Neural cell (in vitro differentiated cells): Measurements from ENCODE around the gene S100PBP. TPM values are rescaled to one million over a fixed set of nuclear protein-coding genes. Genes with fewer than 3 reads are reported as not detected.

Experiments used
- H2AFZ ChIP-seq: fragments of 200-600, 300-800 bp; sonication (generic), shearing (Covaris generic); 2 replicates; pipeline ENCODE4 v1.6.0; 2014; ENCODE audit warnings: low read depth, mild to moderate bottlenecking, antibody characterized with exemption, low read length, moderate library complexity
- H3F3A ChIP-seq: fragments of 200-600 bp; shearing (Covaris generic); 2 replicates; pipeline ENCODE4 v1.6.1; 2016; ENCODE audit warnings: mild to moderate bottlenecking, moderate library complexity, mixed read lengths, antibody characterized with exemption, low read length; ENCODE audit not compliant: insufficient read depth, poor library complexity, severe bottlenecking
- H3K27ac ChIP-seq: fragments of 200-600, 300-800 bp; sonication (generic), shearing (Covaris generic); 2 replicates; pipeline ENCODE4 v1.5.1; 2014; ENCODE audit warnings: mild to moderate bottlenecking, low read length, moderate library complexity
- H3K27me3 ChIP-seq: fragments of 300-800, 200-600 bp; sonication (generic), shearing (Covaris generic); 2 replicates; pipeline ENCODE4 v1.6.0; 2014; ENCODE audit warnings: mild to moderate bottlenecking, low read depth, low read length, moderate library complexity; ENCODE audit not compliant: insufficient read depth
- H3K36me3 ChIP-seq: fragments of 300-800, 200-600 bp; sonication (generic), shearing (Covaris generic); 2 replicates; pipeline ENCODE4 v1.5.1; 2014; ENCODE audit warnings: mild to moderate bottlenecking, antibody characterized with exemption, low read length, moderate library complexity; ENCODE audit not compliant: insufficient read depth
- H3K4me2 ChIP-seq: fragments of 300-800, 200-600 bp; sonication (generic), shearing (Covaris generic); 2 replicates; pipeline ENCODE4 v1.6.0; 2014; ENCODE audit warnings: mild to moderate bottlenecking, low read length
- H3K4me3 ChIP-seq: fragments of 300-800, 200-600 bp; sonication (generic), shearing (Covaris generic); 2 replicates; pipeline ENCODE4 v1.5.1; 2014; ENCODE audit warnings: mild to moderate bottlenecking, low read length, moderate library complexity
- H3K79me2 ChIP-seq: fragments of 200-600 bp; shearing (Covaris generic); replicated peaks from 2 replicates; pipeline ENCODE4 v1.6.0; 2014; ENCODE audit warnings: mild to moderate bottlenecking, low read length, moderate library complexity; ENCODE audit not compliant: insufficient read depth
- H3K9ac ChIP-seq: fragments of 300-800, 200-600 bp; sonication (generic), shearing (Covaris generic); 2 replicates; pipeline ENCODE4 v1.6.1; 2016; ENCODE audit warnings: mild to moderate bottlenecking, low read length, mixed read lengths
- H3K9me2 ChIP-seq: fragments of 200-600 bp; shearing (Covaris generic); 2 replicates; pipeline ENCODE4 v1.6.1; 2016; ENCODE audit warnings: mild to moderate bottlenecking, low read length, mixed read lengths; ENCODE audit not compliant: insufficient read depth
- H3K9me3 ChIP-seq: fragments of 200-600, 300-800 bp; sonication (generic), shearing (Covaris generic); 2 replicates; pipeline ENCODE4 v1.6.1; 2016; ENCODE audit warnings: mild to moderate bottlenecking, mixed run types, low read length, moderate library complexity, mixed read lengths
- H4K20me1 ChIP-seq: fragments of 200-600 bp; shearing (Covaris generic); 2 replicates; pipeline ENCODE4 v1.6.1; 2016; ENCODE audit warnings: mild to moderate bottlenecking, mixed run types; ENCODE audit not compliant: insufficient read depth
- EP300 ChIP-seq: fragments of 450-650 bp; conservative IDR thresholded peaks from 2 replicates; pipeline ENCODE4 v1.6.1; 2014; ENCODE audit warnings: antibody characterized with exemption, mild to moderate bottlenecking, moderate library complexity; ENCODE audit not compliant: poor library complexity, severe bottlenecking
- EZH2 ChIP-seq: fragments of 200-600, 300-800 bp; shearing (Covaris generic), sonication (generic); IDR thresholded peaks from 2 replicates; pipeline ENCODE4 v1.6.1; 2014; ENCODE audit warnings: antibody characterized with exemption, low read length, borderline replicate concordance, mild to moderate bottlenecking; ENCODE audit not compliant: insufficient read depth, poor library complexity, severe bottlenecking
- MXI1 ChIP-seq: fragments of 450-650 bp; conservative IDR thresholded peaks from 2 replicates; pipeline ENCODE4 v1.6.1; 2014; ENCODE audit warnings: antibody characterized with exemption, mild to moderate bottlenecking; ENCODE audit not compliant: poor library complexity, severe bottlenecking
- POLR2AphosphoS5 ChIP-seq: IDR thresholded peaks from 2 replicates; pipeline ENCODE4 v1.6.1; 2012
- RAD21 ChIP-seq: fragments of 450-650 bp; conservative IDR thresholded peaks from 2 replicates; pipeline ENCODE4 v1.6.1; 2014; ENCODE audit warnings: antibody characterized with exemption, mild to moderate bottlenecking, moderate library complexity
- SMC3 ChIP-seq: fragments of 450-650 bp; conservative IDR thresholded peaks from 2 replicates; pipeline ENCODE4 v1.6.1; 2014; ENCODE audit warnings: antibody characterized with exemption, mild to moderate bottlenecking, moderate library complexity; ENCODE audit not compliant: poor library complexity
- TAF1 ChIP-seq: IDR thresholded peaks from 2 replicates; pipeline ENCODE4 v1.6.1; 2012; ENCODE audit warnings: low read depth
- polyA plus RNA-seq: library from polyadenylated mRNA; depleted of rRNA; stranded (reverse); fragments of >200 nt; gene quantifications from 2 replicates; pipeline ENCODE4 v1.2.3, GENCODE V29; 2014
- TF ChIP-seq, protein P1 (sequence below): IDR thresholded peaks from 2 replicates; pipeline ENCODE4 v1.6.1; 2012; ENCODE audit warnings: borderline replicate concordance
- TF ChIP-seq, protein P2 (sequence below): fragments of 450-650 bp; IDR thresholded peaks from 2 replicates; pipeline ENCODE4 v1.5.1; 2014; ENCODE audit warnings: antibody characterized with exemption, mild to moderate bottlenecking, moderate library complexity; ENCODE audit not compliant: poor library complexity, severe bottlenecking

S100PBP gene
- polyA plus RNA-seq, 1 donor from 2014 or later = 77.0 TPM

DNA sequence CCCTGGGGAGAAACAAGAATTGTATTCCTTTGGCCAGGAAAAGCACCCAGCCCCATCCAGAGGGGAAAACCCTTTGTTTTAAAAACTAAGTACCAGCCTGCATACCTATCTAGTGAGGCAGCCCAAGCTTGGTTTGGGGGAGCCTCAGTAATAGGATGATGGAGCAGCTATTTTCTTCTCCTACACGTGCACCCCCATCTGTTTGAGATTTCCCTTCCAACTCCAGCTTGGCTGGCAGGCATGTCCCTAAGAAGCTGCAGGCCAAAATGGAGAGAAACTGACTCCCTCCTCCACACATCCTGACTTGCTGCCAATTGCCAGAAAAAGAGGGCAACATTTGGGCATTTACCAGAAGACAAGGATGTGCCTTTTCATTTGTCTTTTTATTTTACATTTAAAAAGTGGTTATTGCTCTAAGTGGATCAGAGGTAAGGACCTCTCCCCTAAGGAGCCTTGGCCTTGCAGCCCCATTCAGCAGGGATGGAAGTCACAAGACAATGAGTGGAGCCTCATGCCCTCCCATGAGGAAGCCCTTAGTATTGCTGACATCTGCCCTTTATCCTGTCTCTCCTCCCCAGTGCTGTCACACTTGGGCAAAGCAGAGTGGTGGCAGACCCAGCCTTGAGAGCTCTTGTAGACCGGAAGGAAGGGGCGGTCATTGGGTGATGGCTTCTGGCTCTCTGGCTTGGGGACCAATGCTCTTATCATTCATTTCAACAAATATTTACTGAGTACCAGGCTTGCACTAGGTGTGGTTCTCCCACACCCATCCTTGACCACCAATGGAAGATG is 44.6 kb downstream of the S100PBP start:
- Histone ChIP-seq H3K36me3 (peaks cover 1% of the 10 kb centered on the region), H3K27ac (no peak overlapping the region), H3F3A (no peaks in the 10 kb centered on the region), H3K9me3 (no peaks in the 10 kb centered on the region), H2AFZ (no peak overlapping the region), H3K9me2 (no peaks in the 10 kb centered on the region), H4K20me1 (no peaks in the 10 kb centered on the region), H3K27me3 (no peaks in the 10 kb centered on the region), H3K4me2 (no peak overlapping the region), H3K9ac (no peak overlapping the region), H3K79me2 (no peaks in the 10 kb centered on the region), H3K4me3 (no peak overlapping the region)
- TF ChIP-seq, protein P1, sequence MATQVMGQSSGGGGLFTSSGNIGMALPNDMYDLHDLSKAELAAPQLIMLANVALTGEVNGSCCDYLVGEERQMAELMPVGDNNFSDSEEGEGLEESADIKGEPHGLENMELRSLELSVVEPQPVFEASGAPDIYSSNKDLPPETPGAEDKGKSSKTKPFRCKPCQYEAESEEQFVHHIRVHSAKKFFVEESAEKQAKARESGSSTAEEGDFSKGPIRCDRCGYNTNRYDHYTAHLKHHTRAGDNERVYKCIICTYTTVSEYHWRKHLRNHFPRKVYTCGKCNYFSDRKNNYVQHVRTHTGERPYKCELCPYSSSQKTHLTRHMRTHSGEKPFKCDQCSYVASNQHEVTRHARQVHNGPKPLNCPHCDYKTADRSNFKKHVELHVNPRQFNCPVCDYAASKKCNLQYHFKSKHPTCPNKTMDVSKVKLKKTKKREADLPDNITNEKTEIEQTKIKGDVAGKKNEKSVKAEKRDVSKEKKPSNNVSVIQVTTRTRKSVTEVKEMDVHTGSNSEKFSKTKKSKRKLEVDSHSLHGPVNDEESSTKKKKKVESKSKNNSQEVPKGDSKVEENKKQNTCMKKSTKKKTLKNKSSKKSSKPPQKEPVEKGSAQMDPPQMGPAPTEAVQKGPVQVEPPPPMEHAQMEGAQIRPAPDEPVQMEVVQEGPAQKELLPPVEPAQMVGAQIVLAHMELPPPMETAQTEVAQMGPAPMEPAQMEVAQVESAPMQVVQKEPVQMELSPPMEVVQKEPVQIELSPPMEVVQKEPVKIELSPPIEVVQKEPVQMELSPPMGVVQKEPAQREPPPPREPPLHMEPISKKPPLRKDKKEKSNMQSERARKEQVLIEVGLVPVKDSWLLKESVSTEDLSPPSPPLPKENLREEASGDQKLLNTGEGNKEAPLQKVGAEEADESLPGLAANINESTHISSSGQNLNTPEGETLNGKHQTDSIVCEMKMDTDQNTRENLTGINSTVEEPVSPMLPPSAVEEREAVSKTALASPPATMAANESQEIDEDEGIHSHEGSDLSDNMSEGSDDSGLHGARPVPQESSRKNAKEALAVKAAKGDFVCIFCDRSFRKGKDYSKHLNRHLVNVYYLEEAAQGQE = no peak
- TF ChIP-seq, protein P2, sequence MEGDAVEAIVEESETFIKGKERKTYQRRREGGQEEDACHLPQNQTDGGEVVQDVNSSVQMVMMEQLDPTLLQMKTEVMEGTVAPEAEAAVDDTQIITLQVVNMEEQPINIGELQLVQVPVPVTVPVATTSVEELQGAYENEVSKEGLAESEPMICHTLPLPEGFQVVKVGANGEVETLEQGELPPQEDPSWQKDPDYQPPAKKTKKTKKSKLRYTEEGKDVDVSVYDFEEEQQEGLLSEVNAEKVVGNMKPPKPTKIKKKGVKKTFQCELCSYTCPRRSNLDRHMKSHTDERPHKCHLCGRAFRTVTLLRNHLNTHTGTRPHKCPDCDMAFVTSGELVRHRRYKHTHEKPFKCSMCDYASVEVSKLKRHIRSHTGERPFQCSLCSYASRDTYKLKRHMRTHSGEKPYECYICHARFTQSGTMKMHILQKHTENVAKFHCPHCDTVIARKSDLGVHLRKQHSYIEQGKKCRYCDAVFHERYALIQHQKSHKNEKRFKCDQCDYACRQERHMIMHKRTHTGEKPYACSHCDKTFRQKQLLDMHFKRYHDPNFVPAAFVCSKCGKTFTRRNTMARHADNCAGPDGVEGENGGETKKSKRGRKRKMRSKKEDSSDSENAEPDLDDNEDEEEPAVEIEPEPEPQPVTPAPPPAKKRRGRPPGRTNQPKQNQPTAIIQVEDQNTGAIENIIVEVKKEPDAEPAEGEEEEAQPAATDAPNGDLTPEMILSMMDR = no peak
- TF ChIP-seq RAD21 = no peak
- TF ChIP-seq TAF1 = no peak

DNA sequence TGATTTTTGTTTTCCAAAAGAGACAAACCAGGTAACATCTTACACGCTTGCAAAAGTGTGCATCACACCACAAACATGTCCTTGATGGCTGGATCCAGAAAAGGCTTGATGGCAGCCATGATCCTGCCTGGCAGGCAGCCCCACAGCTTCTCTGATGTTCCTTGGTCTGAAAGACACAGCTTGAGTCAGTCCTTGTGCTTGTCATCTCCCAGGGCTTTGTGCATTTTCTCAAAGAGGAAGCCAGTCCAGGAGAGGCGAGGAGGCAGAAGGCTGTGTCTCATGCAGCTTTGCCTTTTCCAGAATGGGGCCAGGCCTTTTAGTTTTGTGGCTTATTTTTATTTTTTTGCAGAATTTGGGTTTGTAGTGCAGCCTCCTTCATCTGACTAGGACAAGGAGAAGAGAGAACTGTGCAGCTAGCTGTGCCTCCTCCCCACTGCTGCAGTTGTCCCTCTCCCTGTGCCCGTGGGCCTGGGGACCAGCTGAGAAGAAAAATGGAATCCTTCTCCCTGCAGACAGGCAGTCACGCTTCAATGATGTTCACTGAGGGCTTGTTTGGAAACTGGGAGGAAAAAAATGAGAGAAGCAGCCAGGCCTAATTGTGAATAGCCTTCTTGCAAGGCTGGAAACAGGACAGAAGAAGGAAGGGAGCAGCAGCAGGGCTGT is 45.9 kb downstream of the S100PBP start:
- H3K9ac ChIP-seq = no peak overlapping the region
- no peaks in the 10 kb centered on the region for H4K20me1 ChIP-seq
- H3K4me3 ChIP-seq = no peak overlapping the region
- H2AFZ ChIP-seq = no peak overlapping the region
- H3K27me3 ChIP-seq = no peaks in the 10 kb centered on the region
- no peaks in the 10 kb centered on the region for H3K36me3 ChIP-seq
- no peak overlapping the region for H3K27ac ChIP-seq
- no peaks in the 10 kb centered on the region for H3K9me2 ChIP-seq
- no peaks in the 10 kb centered on the region for H3K9me3 ChIP-seq
- H3K79me2 ChIP-seq = no peaks in the 10 kb centered on the region
- H3K4me2 ChIP-seq = no peak overlapping the region
- no peaks in the 10 kb centered on the region for H3F3A ChIP-seq
- TF ChIP-seq MXI1 (no peak), TAF1 (no peak), EZH2 (no peak), RAD21 (no peak), EP300 (no peak), POLR2AphosphoS5 (no peak), SMC3 (no peak)
- TF ChIP-seq, protein P2 = no peak
- TF ChIP-seq, protein P1 = no peak
